ENCODE results near the gene GOLIM4. TPM values are rescaled to one million over a fixed set of nuclear protein-coding genes. Genes with fewer than 3 reads are reported as not detected.

GOLIM4 gene
- total RNA-seq (100 to 1,000 TPM in 1 of 9 donors, 10 to 100 TPM in 8; 61.7 to 106 (median 66.3) TPM), polyA plus RNA-seq (10 to 100 TPM; 31.5 to 43.2 TPM)
- long read RNA-seq, donor 1, full-length matches to known transcripts = 54 of 91 reads
- long read RNA-seq, donor 1, partial matches to known transcripts = 15 of 91 reads
- long read RNA-seq, donor 1, other reads (novel, unspliced or antisense) = 22 of 91 reads
- long read RNA-seq, donor 2, full-length matches to known transcripts = 36 of 190 reads
- long read RNA-seq, donor 2, partial matches to known transcripts = 117 of 190 reads
- long read RNA-seq, donor 2, other reads (novel, unspliced or antisense) = 37 of 190 reads
- long read RNA-seq, donor 3, full-length matches to known transcripts = 49 of 94 reads
- long read RNA-seq, donor 3, partial matches to known transcripts = 17 of 94 reads
- long read RNA-seq, donor 3, other reads (novel, unspliced or antisense) = 28 of 94 reads

DNA sequence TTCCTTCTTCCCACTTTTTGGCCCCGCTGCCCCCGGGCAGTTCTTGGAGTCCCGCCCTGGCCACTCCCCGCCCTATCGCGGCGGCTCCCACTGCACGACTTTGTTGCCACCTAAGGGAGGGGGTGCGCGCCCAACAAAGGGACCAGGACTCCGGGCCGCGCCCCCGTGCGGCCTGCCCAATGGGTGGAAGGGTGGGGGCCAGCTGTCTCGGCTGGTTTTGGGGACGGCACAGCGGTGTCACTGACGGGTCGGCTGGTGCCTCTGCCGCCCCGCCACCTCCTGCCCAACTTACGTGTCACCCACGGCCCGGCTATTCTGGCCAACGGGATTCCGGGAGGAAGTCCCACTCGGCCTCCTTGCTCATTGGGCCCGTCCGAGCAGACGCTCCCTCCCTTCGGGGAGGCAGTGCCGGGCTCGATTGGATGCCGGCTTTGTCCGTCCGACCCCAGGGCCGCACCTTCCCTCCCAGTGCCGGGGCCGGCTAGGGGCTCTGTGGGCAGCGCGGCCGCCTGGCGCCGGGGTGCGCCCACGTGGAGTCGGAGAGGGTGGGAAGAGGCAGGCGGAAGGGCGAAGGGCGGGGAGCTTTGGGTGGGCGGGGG, at the start of gene GOLIM4:
Gene GOLIM4, minus strand, starts transcription at position 314 of the 599 bp plus-strand sequence. CDS start 639 bp downstream, outside the sequence.
- ATAC-seq (peak; percentile 95 to 97 (median 96)), DNase-seq (peak; percentile 97 to 99 (median 97))
- H3K36me3 ChIP-seq = no peaks in the 10 kb centered on the region
- intact Hi-C loops (cut with DNase I) = loop anchor here in 9 of 10 donors (2.0 to 10.0 kb wide), 8 partner anchors 43 to 361 kb away; partner anchors contain the start of genes PDCD10 (in 1 of the 9) and SERPINI1 (in 1 of the 9)
- H3K4me3 ChIP-seq = peak within 1 kb of the TSS; percentile 50 to 93 (median 80)
- H3K27ac ChIP-seq = peak within 1 kb of the TSS; percentile 92 to 99 (median 97)
- H3K9me3 ChIP-seq = no peaks in the 10 kb centered on the region
- peaks cover 0 to 45% (median 33%) of the 10 kb centered on the region in 12 donors for H3K4me1 ChIP-seq
- no peaks in the 10 kb centered on the region for H3K27me3 ChIP-seq
- WGBS, 4 donors = 0 to 1% (median 0%) methylated on average over 24 to 52 of the region's 52 CpGs
- peak; percentile 70 to 93 for TF ChIP-seq POLR2A (IDR thresholded peaks at IDR 0.05)
- TF ChIP-seq, protein P1, sequence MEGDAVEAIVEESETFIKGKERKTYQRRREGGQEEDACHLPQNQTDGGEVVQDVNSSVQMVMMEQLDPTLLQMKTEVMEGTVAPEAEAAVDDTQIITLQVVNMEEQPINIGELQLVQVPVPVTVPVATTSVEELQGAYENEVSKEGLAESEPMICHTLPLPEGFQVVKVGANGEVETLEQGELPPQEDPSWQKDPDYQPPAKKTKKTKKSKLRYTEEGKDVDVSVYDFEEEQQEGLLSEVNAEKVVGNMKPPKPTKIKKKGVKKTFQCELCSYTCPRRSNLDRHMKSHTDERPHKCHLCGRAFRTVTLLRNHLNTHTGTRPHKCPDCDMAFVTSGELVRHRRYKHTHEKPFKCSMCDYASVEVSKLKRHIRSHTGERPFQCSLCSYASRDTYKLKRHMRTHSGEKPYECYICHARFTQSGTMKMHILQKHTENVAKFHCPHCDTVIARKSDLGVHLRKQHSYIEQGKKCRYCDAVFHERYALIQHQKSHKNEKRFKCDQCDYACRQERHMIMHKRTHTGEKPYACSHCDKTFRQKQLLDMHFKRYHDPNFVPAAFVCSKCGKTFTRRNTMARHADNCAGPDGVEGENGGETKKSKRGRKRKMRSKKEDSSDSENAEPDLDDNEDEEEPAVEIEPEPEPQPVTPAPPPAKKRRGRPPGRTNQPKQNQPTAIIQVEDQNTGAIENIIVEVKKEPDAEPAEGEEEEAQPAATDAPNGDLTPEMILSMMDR (IDR thresholded peaks at IDR 0.05) = peak in 6 of 12 donors; percentile 8 to 44 (median 24)

GRCh38 chr3:168141405-168141998, 45.8 kb upstream of the GOLIM4 start:
- Histone ChIP-seq H3K27ac (no peak overlapping the region), H3K4me1 (no peaks in the 10 kb centered on the region), H3K36me3 (no peaks in the 10 kb centered on the region), H3K4me3 (no peak overlapping the region), H3K27me3 (no peaks in the 10 kb centered on the region), H3K9me3 (no peaks in the 10 kb centered on the region)
- TF ChIP-seq, protein P1 (IDR thresholded peaks at IDR 0.05) = no peak
- TF ChIP-seq POLR2A (IDR thresholded peaks at IDR 0.05) = no peak
- intact Hi-C loops (cut with DNase I) = no loop called here
- no peak for DNase-seq
- no peak for ATAC-seq
- WGBS, 4 donors = 85 to 92% (median 88%) methylated on average over 6 of the region's 6 CpGs

DNA sequence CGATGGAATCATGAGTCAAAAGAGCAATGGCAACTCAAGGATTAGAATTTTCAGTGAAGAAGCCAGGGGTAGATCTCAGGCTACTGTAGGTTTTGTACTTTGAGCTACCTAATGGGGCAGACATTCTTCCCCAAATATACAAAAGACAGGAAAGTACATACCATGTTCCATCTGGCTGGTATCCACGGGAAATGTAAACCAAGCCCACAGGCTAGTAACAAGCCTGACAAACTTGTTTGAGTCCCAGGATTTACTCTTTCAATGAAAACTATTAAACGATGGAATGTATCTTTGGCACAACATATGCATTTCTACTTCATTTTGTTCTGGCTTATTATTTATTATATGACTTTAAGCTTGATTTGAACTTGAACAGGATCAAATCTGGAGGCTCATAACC, 44.2 kb upstream of the GOLIM4 start:
- Histone ChIP-seq H3K36me3 (no peaks in the 10 kb centered on the region), H3K27ac (no peak overlapping the region), H3K4me3 (no peak overlapping the region), H3K4me1 (no peaks in the 10 kb centered on the region), H3K27me3 (no peaks in the 10 kb centered on the region), H3K9me3 (no peaks in the 10 kb centered on the region)
- intact Hi-C loops (cut with DNase I) = no loop called here
- WGBS, 4 donors = 84 to 90% (median 86%) methylated on average over 3 of the region's 3 CpGs
- DNase-seq (no peak), ATAC-seq (no peak)
- TF ChIP-seq POLR2A (IDR thresholded peaks at IDR 0.05) = no peak

DNA sequence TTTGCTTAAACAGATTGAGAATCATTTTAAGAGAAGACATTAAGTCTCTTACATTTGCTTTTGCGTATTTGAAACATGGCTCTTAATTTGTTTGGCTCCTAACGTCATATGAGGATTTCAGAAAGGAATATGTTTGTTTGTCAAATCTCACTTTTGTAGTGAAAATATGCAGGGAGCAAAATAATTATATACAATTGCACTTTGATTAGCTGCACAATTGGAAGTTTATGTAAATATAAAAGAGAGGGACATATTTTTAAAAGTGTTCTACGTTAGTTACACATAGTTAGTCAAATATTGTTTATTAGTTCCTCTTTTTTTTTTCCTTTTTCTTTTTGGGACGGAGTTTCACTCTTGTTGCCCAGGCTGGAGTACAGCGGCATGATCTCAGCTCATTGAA, 42.7 kb upstream of the GOLIM4 start:
- Histone ChIP-seq H3K4me1 (no peaks in the 10 kb centered on the region), H3K36me3 (no peaks in the 10 kb centered on the region), H3K27me3 (no peaks in the 10 kb centered on the region), H3K27ac (no peak overlapping the region), H3K4me3 (no peak overlapping the region), H3K9me3 (no peaks in the 10 kb centered on the region)
- 86 to 92% (median 87%) methylated on average over 5 of the region's 5 CpGs for WGBS, 4 donors
- intact Hi-C loops (cut with DNase I) = no loop called here
- DNase-seq = no peak
- no peak for ATAC-seq
- TF ChIP-seq, protein P1 (IDR thresholded peaks at IDR 0.05) = no peak
- no peak for TF ChIP-seq POLR2A (IDR thresholded peaks at IDR 0.05)
